Activated T-cell treated with anti-CD3 and anti-CD28 coated beads, Interleukin-2, amount 50 U/mL, for 4 hours (primary cell): ENCODE measurements around the gene MT4. TPM values are rescaled to one million over a fixed set of nuclear protein-coding genes. Genes with fewer than 3 reads are reported as not detected.

Source experiments
- ATAC-seq, 2 donors: fragments of 200-7000 bp; cut with Tn5 transposase; one replicate each; pipeline ENCODE4 v1.10.0; 2021
- DNase-seq: peaks from one replicate; pipeline ENCODE4 v3.0.0-alpha.2; 2020
- H3K27me3 Mint-ChIP-seq: one replicate; pipeline ENCODE4 v1.8.0; 2021; ENCODE audit warnings: low read depth, mixed read lengths
- H3K36me3 Mint-ChIP-seq: one replicate; pipeline ENCODE4 v1.8.0; 2022; ENCODE audit warnings: mixed read lengths; ENCODE audit not compliant: insufficient read depth
- H3K4me1 Mint-ChIP-seq: one replicate; pipeline ENCODE4 v1.8.0; 2021; ENCODE audit warnings: low read depth, mixed read lengths
- H3K4me3 Mint-ChIP-seq: one replicate; pipeline ENCODE4 v1.8.0; 2021; ENCODE audit warnings: mild to moderate bottlenecking, moderate library complexity, mixed read lengths
- H3K9me3 Mint-ChIP-seq: one replicate; pipeline ENCODE4 v1.8.0; 2021; ENCODE audit warnings: mixed read lengths
- total RNA-seq, 3 donors: library from RNA; stranded (reverse); gene quantifications; one replicate each; pipeline ENCODE4 v1.2.1, GENCODE V29; 2021

MT4 gene
- not detected for total RNA-seq

- H3K36me3 Mint-ChIP-seq: no peaks in the 10 kb centered on the region
- DNase-seq (no peak), ATAC-seq (no peak)
- H3K4me3 Mint-ChIP-seq: no peak within 1 kb of the TSS
- H3K9me3 Mint-ChIP-seq: no peaks in the 10 kb centered on the region
- H3K27me3 Mint-ChIP-seq: peaks cover 7% of the 10 kb centered on the region
- H3K4me1 Mint-ChIP-seq: no peaks in the 10 kb centered on the region
These were observed at the start of gene MT4 for GRCh38 chr16:56564793-56565477. MT4 (plus strand) TSS chr16:56565073; CDS start chr16:56565129, 56 bp downstream.

- no peak for DNase-seq
- H3K4me1 Mint-ChIP-seq: peaks cover 60% of the 10 kb centered on the region
- no peak overlapping the region for H3K4me3 Mint-ChIP-seq
These were observed 49.2 kb upstream of the MT4 start for GRCh38 chr16:56515665-56516064.

GRCh38 chr16:56517206-56517605 lies 47.7 kb upstream of the MT4 start:
- peaks cover 61% of the 10 kb centered on the region for H3K4me1 Mint-ChIP-seq
- DNase-seq (no peak), ATAC-seq (no peak)
- H3K27me3 Mint-ChIP-seq: no peaks in the 10 kb centered on the region
- H3K9me3 Mint-ChIP-seq: no peaks in the 10 kb centered on the region
- no peak overlapping the region for H3K4me3 Mint-ChIP-seq
- H3K36me3 Mint-ChIP-seq: peaks cover 4% of the 10 kb centered on the region

More at GRCh38 chr16:56515665-56516064, 49.2 kb upstream of the MT4 start:
- H3K9me3 Mint-ChIP-seq: no peaks in the 10 kb centered on the region
- ATAC-seq: no peak
- H3K27me3 Mint-ChIP-seq: no peaks in the 10 kb centered on the region
- peaks cover 13% of the 10 kb centered on the region for H3K36me3 Mint-ChIP-seq

- peak overlapping the region; percentile 87 for H3K4me3 Mint-ChIP-seq
- no peak for ATAC-seq
- H3K9me3 Mint-ChIP-seq: no peaks in the 10 kb centered on the region
- no peak for DNase-seq
- no peaks in the 10 kb centered on the region for H3K27me3 Mint-ChIP-seq
- H3K36me3 Mint-ChIP-seq: no peaks in the 10 kb centered on the region
- peaks cover 55% of the 10 kb centered on the region for H3K4me1 Mint-ChIP-seq
These were observed 46.4 kb upstream of the MT4 start for GRCh38 chr16:56518425-56518824.

GRCh38 chr16:56519459-56520250 lies 45.2 kb upstream of the MT4 start, which contains the start of gene BBS2:
BBS2 (minus strand) TSS chr16:56520024; CDS start chr16:56519862, 162 bp downstream.
- Mint-ChIP-seq H3K4me1 (peaks cover 47% of the 10 kb centered on the region), H3K4me3 (peak within 1 kb of the TSS; percentile 87), H3K9me3 (no peaks in the 10 kb centered on the region), H3K36me3 (no peaks in the 10 kb centered on the region), H3K27me3 (no peaks in the 10 kb centered on the region)
- DNase-seq (peak; percentile 88), ATAC-seq (peak; percentile 89 to 94)

GRCh38 chr16:56520251-56520577 lies 44.7 kb upstream of the MT4 start:
- Mint-ChIP-seq H3K4me1 (peaks cover 41% of the 10 kb centered on the region), H3K9me3 (no peaks in the 10 kb centered on the region), H3K27me3 (no peaks in the 10 kb centered on the region), H3K4me3 (peak overlapping the region; percentile 87), H3K36me3 (no peaks in the 10 kb centered on the region)
- ATAC-seq (no peak), DNase-seq (no peak)

GRCh38 chr16:56525236-56525635 lies 39.6 kb upstream of the MT4 start:
- peaks cover 4% of the 10 kb centered on the region for H3K27me3 Mint-ChIP-seq
- H3K4me1 Mint-ChIP-seq: peaks cover 5% of the 10 kb centered on the region
- no peak for DNase-seq
- no peaks in the 10 kb centered on the region for H3K9me3 Mint-ChIP-seq
- no peak overlapping the region for H3K4me3 Mint-ChIP-seq
- ATAC-seq: no peak
- H3K36me3 Mint-ChIP-seq: no peaks in the 10 kb centered on the region

- Mint-ChIP-seq H3K27me3 (peaks cover 20% of the 10 kb centered on the region), H3K36me3 (no peaks in the 10 kb centered on the region), H3K9me3 (no peaks in the 10 kb centered on the region), H3K4me3 (no peak overlapping the region), H3K4me1 (no peaks in the 10 kb centered on the region)
- no peak for DNase-seq
- no peak for ATAC-seq
These were observed 34.0 kb upstream of the MT4 start for GRCh38 chr16:56530872-56531271.

- DNase-seq: no peak
- peaks cover 25% of the 10 kb centered on the region for H3K27me3 Mint-ChIP-seq
- no peak for ATAC-seq
These were observed 32.2 kb upstream of the MT4 start for GRCh38 chr16:56532714-56533113.

GRCh38 chr16:56534847-56535383 lies 30.0 kb upstream of the MT4 start:
- DNase-seq: no peak
- H3K36me3 Mint-ChIP-seq: no peaks in the 10 kb centered on the region
- no peak for ATAC-seq
- no peaks in the 10 kb centered on the region for H3K4me1 Mint-ChIP-seq
- peaks cover 25% of the 10 kb centered on the region for H3K27me3 Mint-ChIP-seq
- no peaks in the 10 kb centered on the region for H3K9me3 Mint-ChIP-seq
- H3K4me3 Mint-ChIP-seq: no peak overlapping the region

More at GRCh38 chr16:56532714-56533113, 32.2 kb upstream of the MT4 start:
- Mint-ChIP-seq H3K9me3 (no peaks in the 10 kb centered on the region), H3K4me3 (no peak overlapping the region), H3K36me3 (no peaks in the 10 kb centered on the region), H3K4me1 (no peaks in the 10 kb centered on the region)

- ATAC-seq (no peak), DNase-seq (no peak)
- Mint-ChIP-seq H3K27me3 (peaks cover 28% of the 10 kb centered on the region), H3K36me3 (no peaks in the 10 kb centered on the region), H3K9me3 (no peaks in the 10 kb centered on the region), H3K4me1 (no peaks in the 10 kb centered on the region), H3K4me3 (no peak overlapping the region)
These were observed 26.5 kb upstream of the MT4 start for GRCh38 chr16:56538331-56538730.

- DNase-seq: no peak
- ATAC-seq: no peak
- Mint-ChIP-seq H3K9me3 (no peaks in the 10 kb centered on the region), H3K27me3 (peaks cover 20% of the 10 kb centered on the region), H3K4me3 (no peak overlapping the region), H3K4me1 (no peaks in the 10 kb centered on the region), H3K36me3 (no peaks in the 10 kb centered on the region)
These were observed 25.2 kb upstream of the MT4 start for GRCh38 chr16:56539656-56540055.

GRCh38 chr16:56542039-56542438 lies 22.8 kb upstream of the MT4 start:
- Mint-ChIP-seq H3K4me1 (peaks cover 3% of the 10 kb centered on the region), H3K9me3 (no peaks in the 10 kb centered on the region), H3K4me3 (no peak overlapping the region), H3K36me3 (no peaks in the 10 kb centered on the region), H3K27me3 (peaks cover 10% of the 10 kb centered on the region)
- DNase-seq (no peak), ATAC-seq (no peak)

- Mint-ChIP-seq H3K27me3 (peaks cover 2% of the 10 kb centered on the region), H3K9me3 (no peaks in the 10 kb centered on the region), H3K4me1 (peaks cover 16% of the 10 kb centered on the region), H3K4me3 (no peak overlapping the region), H3K36me3 (no peaks in the 10 kb centered on the region)
- DNase-seq (no peak), ATAC-seq (no peak)
These were observed 17.5 kb upstream of the MT4 start for GRCh38 chr16:56547120-56547948.
